Measurements from ENCODE around the gene SLC25A22. TPM values are rescaled to one million over a fixed set of nuclear protein-coding genes. Genes with fewer than 3 reads are reported as not detected.

SLC25A22 gene
- polyA plus RNA-seq, 1 donor: 9.2 TPM

- no peak for DNase-seq (ENCODE audit: low read depth)
Observed at GRCh38 chr11:790721-791564, 7.1 kb downstream of the SLC25A22 start.

DNA sequence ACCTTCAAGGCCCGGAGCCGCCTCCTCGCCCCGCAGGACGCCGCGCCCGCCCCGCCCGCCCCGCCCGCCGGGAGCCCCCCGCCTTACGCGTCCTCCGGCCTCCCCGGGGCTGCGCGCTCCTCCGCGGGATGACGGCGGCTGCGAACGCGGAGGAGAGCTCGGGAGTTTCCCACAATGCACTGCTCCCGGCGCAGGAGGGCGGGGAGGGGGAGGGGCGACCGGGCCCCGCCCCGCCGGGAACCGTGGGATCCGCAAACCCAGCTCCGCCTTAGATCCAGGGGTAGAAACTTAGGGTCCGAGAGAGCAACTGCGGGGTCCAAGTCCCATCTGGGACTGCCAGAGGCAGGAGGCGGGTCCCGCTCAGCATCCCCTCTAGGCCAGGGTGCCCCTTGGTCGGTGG, 8.1 kb downstream of the SLC25A22 start, which contains the start of gene CEND1:
CEND1 (minus strand) TSS at position 148 of the 400 bp plus-strand sequence. CDS start 1,514 bp downstream, outside the sequence.
- DNase-seq (ENCODE audit: low read depth): no peak

GRCh38 chr11:788953-789940, 8.8 kb downstream of the SLC25A22 start:
- no peak for DNase-seq (ENCODE audit: low read depth)

GRCh38 chr11:788009-788640, 10.0 kb downstream of the SLC25A22 start:
- DNase-seq (ENCODE audit: low read depth): no peak

DNA sequence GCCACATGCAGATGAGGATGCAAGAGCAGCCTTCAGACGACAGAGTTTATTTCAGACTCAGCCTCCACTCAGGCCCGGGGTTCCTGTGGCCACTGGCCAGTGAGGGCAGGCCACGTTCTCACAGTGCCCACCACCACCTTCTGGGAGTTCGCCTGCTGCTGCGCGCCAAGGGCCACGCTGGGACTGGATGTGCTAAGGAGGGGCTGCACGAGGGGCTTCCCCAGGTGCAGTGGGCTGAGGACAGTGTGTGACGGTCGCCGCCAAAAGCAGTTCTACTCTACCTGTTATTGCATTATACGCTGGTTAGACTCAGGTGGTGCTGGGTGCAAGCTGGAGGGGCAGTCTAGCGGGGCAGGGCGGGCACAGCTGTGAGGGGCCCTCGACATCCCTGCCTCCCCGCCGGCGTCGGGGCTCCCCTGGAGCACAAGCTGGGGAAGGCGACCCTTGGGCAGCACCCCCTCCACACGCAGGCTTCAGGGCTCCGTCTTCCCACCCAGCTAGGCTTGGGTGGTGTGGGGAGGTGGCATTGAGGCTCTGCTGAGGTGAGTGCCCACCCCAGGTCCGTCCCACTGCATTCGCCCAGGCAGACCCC, 10.9 kb downstream of the SLC25A22 start:
- DNase-seq (ENCODE audit: low read depth): no peak

DNA sequence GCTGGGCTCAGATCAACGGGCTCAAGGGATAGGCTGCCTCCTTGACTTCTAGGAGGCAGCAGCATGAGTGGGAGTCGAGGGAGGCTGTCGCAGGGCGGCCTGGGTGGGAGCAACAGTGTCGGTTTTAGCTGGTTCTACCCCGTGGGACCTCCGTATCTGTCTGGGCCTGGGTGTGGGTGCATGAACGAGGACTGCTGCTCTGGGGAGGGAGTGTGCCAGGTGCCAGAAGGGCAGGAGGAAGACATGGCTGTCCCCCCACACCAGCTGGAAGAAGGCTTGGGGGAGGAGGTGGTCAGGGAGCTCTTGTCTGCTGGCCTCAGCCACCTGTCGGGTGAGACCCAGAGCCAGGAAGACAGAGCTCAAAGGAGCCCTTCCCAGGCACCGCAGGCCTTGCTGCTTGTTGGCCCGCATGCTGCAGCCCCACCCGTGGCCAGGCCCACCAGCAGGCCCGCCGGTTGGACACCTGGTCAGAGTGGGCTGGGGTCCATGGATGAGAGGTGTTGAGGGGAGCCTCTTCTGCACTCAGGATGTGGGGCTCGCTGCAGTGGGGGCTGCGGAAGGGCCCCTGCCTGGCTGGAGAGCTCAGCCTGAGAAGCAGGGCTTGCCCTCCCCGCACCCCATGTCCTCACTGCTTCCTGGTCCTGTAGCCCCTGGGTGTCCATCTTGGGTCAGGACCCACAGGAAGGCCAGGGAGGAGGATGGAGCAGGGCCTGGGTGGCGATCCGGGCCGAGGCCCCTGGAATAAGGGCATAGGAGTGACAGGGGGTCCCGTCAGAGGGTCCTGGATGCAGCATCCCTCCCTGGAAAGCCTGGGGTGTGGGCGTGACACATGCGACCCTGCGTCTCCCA, 11.6 kb downstream of the SLC25A22 start:
- no peak for DNase-seq (ENCODE audit: low read depth)

- DNase-seq (ENCODE audit: low read depth): no peak
Observed at GRCh38 chr11:783581-784015, 14.5 kb downstream of the SLC25A22 start.

- no peak for DNase-seq (ENCODE audit: low read depth)
Observed at GRCh38 chr11:782264-783174, 15.6 kb downstream of the SLC25A22 start.

DNA sequence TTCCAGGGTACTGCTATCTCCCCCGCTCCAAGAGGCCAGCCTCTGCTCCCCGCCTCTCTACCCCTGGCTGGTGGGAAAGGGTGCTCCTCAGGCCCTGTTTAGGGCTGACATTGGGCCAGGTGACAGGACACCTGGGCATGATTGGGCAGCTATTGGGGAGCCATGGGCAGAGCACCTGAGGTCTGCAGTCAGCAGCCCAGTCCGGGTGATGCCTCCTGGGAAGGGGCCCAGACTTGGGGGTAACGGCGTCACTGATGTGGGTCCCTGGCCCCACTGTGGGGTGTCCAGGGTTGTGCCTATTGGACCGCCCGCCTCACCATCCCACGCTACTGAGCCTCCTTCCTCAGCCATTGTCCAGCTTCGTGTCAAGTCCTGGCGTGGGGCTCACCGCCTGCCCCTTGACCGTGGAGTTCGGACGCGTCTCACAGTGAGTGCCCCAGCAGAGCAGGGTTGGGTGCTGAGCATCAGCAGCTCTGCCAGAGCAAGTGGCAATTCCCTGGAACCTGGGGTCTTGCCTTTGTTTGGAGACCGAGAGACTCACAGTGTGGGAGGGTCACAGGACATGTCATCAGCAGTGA, 18.0 kb downstream of the SLC25A22 start:
- no peak for DNase-seq (ENCODE audit: low read depth)

- no peak for DNase-seq (ENCODE audit: low read depth)
Observed at GRCh38 chr11:778976-779954, 18.8 kb downstream of the SLC25A22 start.

DNA sequence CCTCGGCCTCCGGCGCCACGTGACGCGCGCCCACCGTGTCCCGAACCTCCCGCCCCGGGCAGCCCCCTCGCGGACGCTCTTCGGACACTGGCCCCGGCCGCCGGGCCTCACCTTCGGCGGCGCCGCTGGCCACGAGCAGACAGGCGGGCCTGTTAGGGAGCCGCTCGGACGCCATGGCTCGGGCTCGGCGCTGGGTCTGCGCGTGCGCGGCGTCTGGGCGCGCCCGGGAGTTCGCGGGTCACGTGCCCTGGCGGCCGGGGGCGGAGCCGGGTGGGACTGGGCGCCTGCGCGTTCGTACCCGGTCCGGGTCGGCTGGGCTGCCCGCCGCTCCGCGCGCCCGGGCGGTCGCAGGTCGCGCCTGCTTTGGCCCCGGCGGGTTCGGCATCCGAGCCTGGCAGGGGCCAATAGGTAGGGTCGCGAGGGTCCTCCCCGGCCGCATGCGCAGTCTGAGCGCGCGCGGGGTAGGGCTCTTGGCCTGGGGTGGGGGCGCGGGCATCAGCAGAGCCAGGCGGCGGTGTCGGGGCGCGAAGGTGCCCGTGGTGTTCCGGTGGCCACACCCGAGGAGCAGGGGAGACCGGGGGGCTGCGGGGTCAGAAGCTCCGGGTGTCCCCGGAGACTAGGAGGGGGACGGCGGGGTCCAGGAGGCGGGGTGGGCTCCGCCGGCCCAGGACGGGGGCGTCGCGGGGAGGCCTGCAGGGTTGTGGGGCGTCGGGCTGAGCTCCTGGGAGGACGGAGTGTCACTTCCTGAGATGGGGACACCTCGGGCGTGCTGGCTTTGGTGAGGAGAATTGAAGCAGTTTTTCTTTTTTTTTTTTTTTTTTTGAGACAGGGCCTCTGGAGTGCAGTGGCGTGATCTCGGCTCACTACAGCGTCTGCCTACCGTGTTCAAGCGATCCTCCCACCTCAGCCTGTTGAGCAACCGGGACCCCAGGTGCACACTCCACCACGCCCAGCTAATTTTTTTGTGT, 20.5 kb downstream of the SLC25A22 start, which contains the start of gene GATD1:
GATD1 (minus strand) TSS at position 200 of the 968 bp plus-strand sequence; CDS start at position 175, 25 bp downstream.
- DNase-seq (ENCODE audit: low read depth): no peak

GRCh38 chr11:776561-777287, 21.4 kb downstream of the SLC25A22 start:
- DNase-seq (ENCODE audit: low read depth): no peak

GRCh38 chr11:776263-776560, 21.9 kb downstream of the SLC25A22 start:
- DNase-seq (ENCODE audit: low read depth): no peak

DNA sequence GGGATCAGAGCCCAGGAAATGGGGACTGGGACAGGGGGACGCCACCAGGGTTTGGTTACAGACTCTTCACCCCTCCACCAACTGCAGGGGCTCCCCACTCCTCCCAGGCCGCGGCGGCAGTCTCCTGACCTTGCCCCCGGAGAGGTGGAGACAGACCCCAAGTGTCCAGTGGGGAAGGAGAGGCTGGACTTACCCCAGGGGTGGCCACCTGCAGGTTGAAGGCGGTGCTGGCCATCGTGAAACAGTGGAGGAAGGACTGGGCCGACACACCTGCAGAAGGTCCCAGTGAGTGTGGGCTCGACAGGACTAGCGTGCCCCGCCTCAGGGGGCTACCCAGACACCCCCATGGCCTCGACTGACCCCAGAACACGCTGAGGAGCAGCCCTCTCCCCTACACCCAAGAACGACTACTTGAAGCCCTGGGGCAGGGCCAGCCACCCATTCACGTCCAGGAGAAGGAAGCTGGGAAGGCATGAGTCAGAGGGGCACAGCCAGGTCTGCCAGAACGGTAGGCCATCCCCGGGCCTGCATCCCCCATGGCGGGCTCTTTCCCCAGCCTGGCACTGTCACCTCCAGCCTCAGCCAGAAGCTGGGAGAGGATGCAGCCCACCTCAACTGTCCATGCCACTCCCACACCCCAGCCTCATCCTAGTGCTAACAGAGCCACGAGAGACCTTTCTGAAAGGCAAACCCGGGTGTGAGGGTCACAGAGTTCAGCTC, 23.0 kb downstream of the SLC25A22 start:
- no peak for DNase-seq (ENCODE audit: low read depth)

DNA sequence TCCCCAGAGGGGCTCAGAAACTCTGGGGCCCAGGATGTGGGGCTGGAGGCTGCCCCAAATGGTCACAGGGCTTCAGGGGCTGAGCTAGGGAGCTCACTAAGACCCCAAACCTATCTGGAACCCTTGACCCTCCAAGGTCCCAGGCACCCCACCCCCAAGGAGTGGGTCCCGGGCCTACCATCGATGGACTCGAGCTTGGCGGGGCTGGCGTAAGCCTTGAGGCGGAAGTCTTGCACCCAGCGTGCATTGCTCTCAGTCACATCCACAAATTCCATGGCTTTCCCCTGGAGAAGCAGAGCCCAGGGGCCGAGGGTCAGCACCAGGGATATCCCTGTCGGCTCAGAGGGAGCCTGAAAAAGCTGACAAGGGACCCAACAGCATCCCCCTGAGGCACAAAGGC, 24.3 kb downstream of the SLC25A22 start:
- no peak for DNase-seq (ENCODE audit: low read depth)
